Tibial nerve (tissue), 4 donors: ENCODE results near the gene MICB.

ENCODE experiments used
- EP300 ChIP-seq, 2 donors: sonication (generic); formaldehyde crosslinking; IDR thresholded peaks; one replicate each; pipeline ENCODE4 v1.6.1; 2017; ENCODE audit warnings: antibody characterized with exemption in 2 of 2, mild to moderate bottlenecking in 1 of 2
- POLR2A ChIP-seq, 2 donors: fragments of 450-650 bp; IDR thresholded peaks; one replicate each; pipeline ENCODE4 v1.6.1; 2017; ENCODE audit warnings: antibody characterized with exemption in 2 of 2, mild to moderate bottlenecking in 2 of 2, moderate library complexity in 2 of 2
- TF ChIP-seq, protein P1 (sequence below), 5 experiments: fragments of 200-600 bp in 3 of 5; fragments of 450-650 bp in 2 of 5; sonication (generic) in 3 of 5; IDR thresholded peaks; one replicate each; pipeline ENCODE4 v1.5.1; 2016 to 2019; ENCODE audit warnings: antibody characterized with exemption in 5 of 5, mild to moderate bottlenecking in 3 of 5, moderate library complexity in 2 of 5

DNA sequence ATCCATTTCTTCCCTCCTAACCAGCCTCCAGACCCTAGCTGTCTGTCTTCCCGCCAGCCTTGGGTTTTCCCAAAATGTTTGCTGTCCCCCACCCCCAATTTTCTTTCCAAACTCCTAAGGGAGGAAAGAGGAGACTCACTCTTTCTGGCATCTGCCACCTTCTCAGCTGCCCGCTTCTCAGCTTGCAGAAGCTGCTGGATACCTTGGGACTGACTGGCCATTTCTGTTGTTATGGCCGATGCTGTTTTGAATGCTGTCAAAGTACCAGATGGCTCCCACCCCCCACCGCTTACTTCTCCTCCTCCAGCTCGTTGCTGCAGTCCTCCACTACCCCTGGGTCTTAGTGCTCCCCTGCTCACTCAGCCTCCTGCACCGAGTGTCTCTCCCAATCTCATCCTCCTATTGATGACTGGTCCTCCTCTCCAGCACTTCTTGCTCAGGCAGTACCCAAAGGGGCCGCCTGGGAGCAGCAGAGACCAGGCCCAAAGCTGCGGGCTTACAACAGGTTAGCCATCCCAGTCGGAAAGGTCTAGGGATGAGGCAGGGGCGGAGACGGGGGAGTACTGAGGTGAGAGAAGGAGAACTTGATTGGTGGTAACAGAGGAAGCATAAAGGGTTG lies 48.5 kb downstream of the MICB start, which contains the start of gene ATP6V1G2:
- TF ChIP-seq, protein P1, sequence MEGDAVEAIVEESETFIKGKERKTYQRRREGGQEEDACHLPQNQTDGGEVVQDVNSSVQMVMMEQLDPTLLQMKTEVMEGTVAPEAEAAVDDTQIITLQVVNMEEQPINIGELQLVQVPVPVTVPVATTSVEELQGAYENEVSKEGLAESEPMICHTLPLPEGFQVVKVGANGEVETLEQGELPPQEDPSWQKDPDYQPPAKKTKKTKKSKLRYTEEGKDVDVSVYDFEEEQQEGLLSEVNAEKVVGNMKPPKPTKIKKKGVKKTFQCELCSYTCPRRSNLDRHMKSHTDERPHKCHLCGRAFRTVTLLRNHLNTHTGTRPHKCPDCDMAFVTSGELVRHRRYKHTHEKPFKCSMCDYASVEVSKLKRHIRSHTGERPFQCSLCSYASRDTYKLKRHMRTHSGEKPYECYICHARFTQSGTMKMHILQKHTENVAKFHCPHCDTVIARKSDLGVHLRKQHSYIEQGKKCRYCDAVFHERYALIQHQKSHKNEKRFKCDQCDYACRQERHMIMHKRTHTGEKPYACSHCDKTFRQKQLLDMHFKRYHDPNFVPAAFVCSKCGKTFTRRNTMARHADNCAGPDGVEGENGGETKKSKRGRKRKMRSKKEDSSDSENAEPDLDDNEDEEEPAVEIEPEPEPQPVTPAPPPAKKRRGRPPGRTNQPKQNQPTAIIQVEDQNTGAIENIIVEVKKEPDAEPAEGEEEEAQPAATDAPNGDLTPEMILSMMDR (IDR thresholded peaks at IDR 0.05), result peak; percentile 95 to 98 (median 96)
- TF ChIP-seq POLR2A (IDR thresholded peaks at IDR 0.05) (no peak), EP300 (IDR thresholded peaks at IDR 0.05) (peak in 1 of 2 donors; percentile 38)
